ENCODE data around the gene CNOT10. TPM values are rescaled to one million over a fixed set of nuclear protein-coding genes. Genes with fewer than 3 reads are reported as not detected.

The CNOT10 gene
- total and polyA plus RNA-seq, 2 donors (not counting 1 experiment from before 2014, with no cell fraction given), result 22.6 to 69.0 TPM

DNA sequence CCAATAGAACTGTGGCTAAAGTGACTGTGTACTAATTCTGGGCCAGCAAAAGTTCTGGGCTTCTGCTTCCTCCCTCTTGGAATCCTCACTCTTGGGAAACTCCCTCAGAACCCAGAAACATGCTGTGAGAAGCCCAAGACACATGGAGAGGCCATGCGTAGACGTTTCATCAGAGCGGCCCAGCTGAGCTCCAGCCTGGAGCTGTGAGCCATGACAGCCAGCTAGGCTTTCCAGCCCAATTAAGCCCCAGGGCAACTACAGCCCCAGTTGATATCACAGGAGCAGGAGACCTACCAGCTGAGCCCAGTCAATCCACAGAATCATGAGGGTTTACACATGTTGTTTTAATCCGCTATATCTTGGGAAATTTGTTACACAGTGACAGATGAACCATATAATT is 43.6 kb upstream of the CNOT10 start:
- no peak overlapping the region for H3K9ac ChIP-seq (ENCODE audit: low read length)
- H3K4me3 Mint-ChIP-seq, result no peak overlapping the region
- DNase-seq (no peak), ATAC-seq (ENCODE audit: low read depth) (no peak)
- 91% methylated on average over 4 of the region's 4 CpGs for WGBS (ENCODE audit: insufficient coverage)
- H3K27me3 Mint-ChIP-seq, result peaks cover 15% of the 10 kb centered on the region
- TF ChIP-seq CTCF (IDR thresholded peaks at IDR 0.05), result no peak
- no peak for TF ChIP-seq EZH2 (IDR thresholded peaks at IDR 0.05; ENCODE audit: borderline replicate concordance, insufficient read depth, low read depth, low read length, poor library complexity, severe bottlenecking)
- ChIA-PET POLR2A (no interaction called here), CTCF (no interaction called here)
- no peak overlapping the region for H3K4me2 ChIP-seq (replicated peaks; ENCODE audit: low read depth, low read length, poor library complexity, severe bottlenecking)
- H4K20me1 ChIP-seq (ENCODE audit: control insufficient read depth, insufficient read depth, low read length, poor library complexity, severe bottlenecking), result no peaks in the 10 kb centered on the region
- no peaks in the 10 kb centered on the region for H3K36me3 ChIP-seq (replicated peaks in 1 of 2; ENCODE audit: control extremely low read depth in 1 of 2, control insufficient read depth in 1 of 2, extremely low read depth in 1 of 2, insufficient read depth in 2 of 2, low read length in 1 of 2)
- H3K4me1 ChIP-seq (ENCODE audit: control insufficient read depth in 2 of 2, insufficient read depth in 2 of 2, low read length in 2 of 2), result no peaks in the 10 kb centered on the region
- no peaks in the 10 kb centered on the region for H3K4me1 Mint-ChIP-seq
- H3K4me3 ChIP-seq (ENCODE audit: control extremely low read depth in 1 of 5, extremely low read depth in 1 of 5, insufficient read depth in 1 of 5, low read depth in 2 of 5, low read length in 4 of 5), result no peak overlapping the region
- no peaks in the 10 kb centered on the region for H3K79me2 ChIP-seq (ENCODE audit: control insufficient read depth, insufficient read depth, low read length)
- no peak overlapping the region for H3K27ac Mint-ChIP-seq
- H3K9me3 ChIP-seq (ENCODE audit: control extremely low read depth in 1 of 3, control insufficient read depth in 2 of 3, insufficient read depth in 1 of 3, low read length in 2 of 3), result no peaks in the 10 kb centered on the region
- H2AFZ ChIP-seq (ENCODE audit: insufficient read depth, low read depth, low read length, poor library complexity, severe bottlenecking), result no peak overlapping the region
- H3K27ac ChIP-seq (ENCODE audit: low read length in 2 of 2), result no peak overlapping the region
- peaks cover 0 to 4% (median 0%) of the 10 kb centered on the region in 4 experiments for H3K27me3 ChIP-seq (replicated peaks in 1 of 4; ENCODE audit: control extremely low read depth in 1 of 4, control insufficient read depth in 3 of 4, insufficient read depth in 4 of 4, low read length in 3 of 4)
- intact Hi-C loops (cut with micrococcal nuclease), result no loop called here
- no peaks in the 10 kb centered on the region for H3K9me3 Mint-ChIP-seq (ENCODE audit: insufficient read depth)

GRCh38 chr3:32643354-32643753 is 41.6 kb upstream of the CNOT10 start:
- Histone ChIP-seq H3K36me3 (replicated peaks in 1 of 2; ENCODE audit: control extremely low read depth in 1 of 2, control insufficient read depth in 1 of 2, extremely low read depth in 1 of 2, insufficient read depth in 2 of 2, low read length in 1 of 2) (no peaks in the 10 kb centered on the region), H2AFZ (ENCODE audit: insufficient read depth, low read depth, low read length, poor library complexity, severe bottlenecking) (no peak overlapping the region), H3K4me1 (ENCODE audit: control insufficient read depth in 2 of 2, insufficient read depth in 2 of 2, low read length in 2 of 2) (no peaks in the 10 kb centered on the region), H3K27ac (ENCODE audit: low read length in 2 of 2) (no peak overlapping the region), H3K27me3 (replicated peaks in 1 of 4; ENCODE audit: control extremely low read depth in 1 of 4, control insufficient read depth in 3 of 4, insufficient read depth in 4 of 4, low read length in 3 of 4) (peaks cover 0 to 4% (median 0%) of the 10 kb centered on the region in 4 experiments), H3K79me2 (ENCODE audit: control insufficient read depth, insufficient read depth, low read length) (no peaks in the 10 kb centered on the region), H3K9me3 (ENCODE audit: control extremely low read depth in 1 of 3, control insufficient read depth in 2 of 3, insufficient read depth in 1 of 3, low read length in 2 of 3) (no peaks in the 10 kb centered on the region), H3K4me3 (ENCODE audit: control extremely low read depth in 1 of 5, extremely low read depth in 1 of 5, insufficient read depth in 1 of 5, low read depth in 2 of 5, low read length in 4 of 5) (no peak overlapping the region), H4K20me1 (ENCODE audit: control insufficient read depth, insufficient read depth, low read length, poor library complexity, severe bottlenecking) (no peaks in the 10 kb centered on the region), H3K4me2 (replicated peaks; ENCODE audit: low read depth, low read length, poor library complexity, severe bottlenecking) (no peak overlapping the region), H3K9ac (ENCODE audit: low read length) (no peak overlapping the region)
- Mint-ChIP-seq H3K9me3 (ENCODE audit: insufficient read depth) (no peaks in the 10 kb centered on the region), H3K27me3 (peaks cover 9% of the 10 kb centered on the region), H3K4me3 (no peak overlapping the region), H3K27ac (no peak overlapping the region), H3K4me1 (no peaks in the 10 kb centered on the region)
- WGBS (ENCODE audit: insufficient coverage), result 93% methylated on average over 4 of the region's 4 CpGs
- POLR2A ChIA-PET, result no interaction called here
- DNase-seq (no peak), ATAC-seq (ENCODE audit: low read depth) (no peak)
- intact Hi-C loops (cut with micrococcal nuclease), result no loop called here
- TF ChIP-seq CTCF (IDR thresholded peaks at IDR 0.05) (no peak), EZH2 (IDR thresholded peaks at IDR 0.05; ENCODE audit: borderline replicate concordance, insufficient read depth, low read depth, low read length, poor library complexity, severe bottlenecking) (no peak)
- CTCF ChIA-PET, result no interaction called here

Measured in B cell (primary cell).